GM12878 (cell line): ENCODE measurements around the gene LASP1. TPM values are rescaled to one million over a fixed set of nuclear protein-coding genes. Genes with fewer than 3 reads are reported as not detected.

Experiments used
- ATF2 ChIP-seq: IDR thresholded peaks from 2 replicates; pipeline ENCODE4 v1.6.1; 2012; ENCODE audit warnings: low read length, inconsistent platforms
- MXI1 ChIP-seq: fragments of 150-350 bp; IDR thresholded peaks from 2 replicates; pipeline ENCODE4 v1.6.1; 2011; ENCODE audit warnings: low read depth, mild to moderate bottlenecking, inconsistent platforms, low read length, improper control_type of control experiment
- NFYA ChIP-seq: IDR thresholded peaks from 2 replicates; pipeline ENCODE4 v1.6.1; 2011; ENCODE audit warnings: low read depth, mild to moderate bottlenecking, low read length, improper control_type of control experiment, borderline replicate concordance
- SUZ12 ChIP-seq: fragments of 200-600 bp; sonication (generic); IDR thresholded peaks from one replicate; pipeline ENCODE4 v1.6.1; 2018; ENCODE audit warnings: antibody characterized with exemption, mild to moderate bottlenecking; ENCODE audit not compliant: unreplicated experiment
- TCF3 ChIP-seq: IDR thresholded peaks from 2 replicates; pipeline ENCODE4 v1.6.1; 2012; ENCODE audit warnings: low read depth, mild to moderate bottlenecking, low read length, borderline replicate concordance; ENCODE audit not compliant: insufficient read depth
- USF1 ChIP-seq: IDR thresholded peaks from 2 replicates; pipeline ENCODE4 v1.6.1; 2011; ENCODE audit warnings: borderline replicate concordance, low read depth, mild to moderate bottlenecking, moderate library complexity, mixed read lengths, low read length; ENCODE audit not compliant: insufficient read depth; ENCODE audit errors: extremely low read length
- ZNF207 ChIP-seq: fragments of 450-650 bp; IDR thresholded peaks from 2 replicates; pipeline ENCODE4 v1.6.1; 2014; ENCODE audit warnings: antibody characterized with exemption, mild to moderate bottlenecking, borderline replicate concordance
- ZNF592 ChIP-seq: fragments of 450-650 bp; IDR thresholded peaks from 2 replicates; pipeline ENCODE4 v1.6.1; 2017; ENCODE audit warnings: mild to moderate bottlenecking, moderate library complexity
- polyA plus RNA-seq, 11 experiments: library from polyadenylated mRNA; depleted of rRNA in 4 of 11; unstranded in 6 of 11; stranded (reverse) in 5 of 11; fragments of >200 nt; fragmentation: Nextera tagmentation in 4 of 11; fragmentation: Illumina TruSeq in 1 of 11; extraction: Ambion mirVana in 4 of 11; extraction: Trizol in 1 of 11; gene quantifications; 1 replicate in 1 of 11; 2 replicates in 10 of 11; pipeline versions ENCODE4 v1.2.1 to v1.2.3, GENCODE V29; 2011 to 2016; ENCODE audit warnings: inconsistent platforms in 2 of 11, missing spikeins in 2 of 11, low read depth in 1 of 11
- total RNA-seq, 4 experiments: library from RNA; depleted of rRNA in 3 of 4; stranded (reverse); fragments of >200 nt in 3 of 4; fragmentation: Illumina TruSeq in 1 of 4; extraction: Trizol in 1 of 4; gene quantifications; 2 replicates each; pipeline versions ENCODE4 v1.2.1 to v1.2.3, GENCODE V29; 2013 to 2021

The LASP1 gene
- total and polyA plus RNA-seq, 10 of the 15 experiments (the other 5 are each of a cell fraction or from before 2014, with no cell fraction given): 21.0 to 114 (median 59.3) TPM

- TF ChIP-seq ZNF592: no peak
- no peak for TF ChIP-seq NFYA
- no peak for TF ChIP-seq TCF3
- no peak for TF ChIP-seq USF1
- no peak for TF ChIP-seq MXI1
- no peak for TF ChIP-seq SUZ12
- no peak for TF ChIP-seq ZNF207
- no peak for TF ChIP-seq ATF2
- TF ChIP-seq, all 136 proteins: peak for 0
Measured at GRCh38 chr17:38892083-38892482, 22.2 kb downstream of the LASP1 start (continued).
